NCI-H460 (cell line): Measurements from ENCODE around the gene RIMKLB. TPM values are rescaled to one million over a fixed set of nuclear protein-coding genes. Genes with fewer than 3 reads are reported as not detected.
"Not testable (repeated sequence)": the region's sequence is repeated elsewhere in the genome, so short reads cannot be mapped to it uniquely, and the experiment has no call there.

Source experiments
- DNase-seq: peaks from one replicate; pipeline ENCODE4 v3.0.0-alpha.2; 2016; ENCODE audit warnings: low read depth; ENCODE audit errors: extremely low read depth
- total RNA-seq: library from RNA; depleted of rRNA; stranded (reverse); fragments of >200 nt; shearing (Covaris generic); gene quantifications from 2 replicates; pipeline ENCODE4 v1.2.3, GENCODE V29; 2014

RIMKLB gene
- total RNA-seq, 1 experiment from 2014 or later = 15.1 TPM

DNA sequence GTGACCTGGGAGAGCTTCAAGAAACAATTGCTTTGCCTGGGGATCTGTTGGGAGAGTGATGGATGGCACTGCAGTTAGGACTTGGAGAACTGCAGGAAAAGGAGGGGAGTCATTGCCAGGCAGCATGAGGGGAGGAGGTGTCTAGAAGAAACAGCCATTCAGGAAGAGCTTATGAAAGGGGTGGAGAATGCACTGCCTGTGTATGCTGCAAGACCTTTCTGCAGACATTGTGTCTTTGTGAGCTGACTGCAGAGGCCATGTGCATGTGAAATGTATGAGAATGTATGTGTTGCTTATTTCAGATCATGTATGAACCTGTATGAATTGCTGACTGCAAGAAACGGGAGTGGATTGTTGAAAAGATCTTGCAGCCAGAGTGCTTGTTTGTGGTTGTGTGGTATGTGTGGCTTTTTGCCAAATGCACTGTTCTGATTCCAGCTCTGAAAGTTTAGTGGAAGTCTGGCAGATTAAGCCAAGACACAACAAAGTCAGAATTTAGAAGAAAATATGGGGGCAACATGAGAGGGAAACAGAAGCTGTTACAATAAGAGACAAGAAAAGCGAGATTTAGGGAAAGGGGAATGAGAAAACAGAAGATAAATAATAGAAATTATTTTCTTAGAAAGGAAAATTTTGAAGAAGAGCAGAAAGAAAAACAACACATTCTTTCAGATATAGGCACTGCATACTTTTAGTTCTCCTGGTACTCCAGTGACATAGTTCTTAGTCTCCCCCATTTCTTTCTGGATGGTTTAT, 9.8 kb upstream of the RIMKLB start:
- DNase-seq = peak; percentile 43

- DNase-seq = no peak
Measured at GRCh38 chr12:8689681-8690080, 8.1 kb upstream of the RIMKLB start.

GRCh38 chr12:8692573-8692972, 5.2 kb upstream of the RIMKLB start:
- DNase-seq = no peak

DNA sequence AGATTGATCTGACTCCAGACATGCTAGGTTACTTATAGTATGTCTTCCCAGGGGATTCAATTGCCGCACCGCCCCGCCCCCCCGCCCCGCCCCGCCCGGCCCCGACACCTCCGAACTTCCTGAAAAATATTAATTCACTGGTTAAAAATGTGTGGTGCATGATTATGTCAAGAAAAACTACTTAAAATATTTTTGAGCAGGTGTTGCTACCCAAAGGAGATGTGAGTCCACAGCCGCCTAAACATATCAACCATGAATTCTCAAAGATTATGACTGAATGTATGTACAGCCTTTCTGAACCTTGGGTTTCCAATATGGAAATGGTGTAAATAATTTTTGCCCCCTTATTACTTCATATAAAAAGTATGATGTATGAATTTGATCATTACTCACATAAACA, 2.7 kb upstream of the RIMKLB start:
- no peak for DNase-seq

- no peak for DNase-seq
Measured at GRCh38 chr12:8696442-8697090, 1.2 kb upstream of the RIMKLB start.

GRCh38 chr12:8697120-8697475, 693 bp upstream of the RIMKLB start:
- DNase-seq = no peak

DNA sequence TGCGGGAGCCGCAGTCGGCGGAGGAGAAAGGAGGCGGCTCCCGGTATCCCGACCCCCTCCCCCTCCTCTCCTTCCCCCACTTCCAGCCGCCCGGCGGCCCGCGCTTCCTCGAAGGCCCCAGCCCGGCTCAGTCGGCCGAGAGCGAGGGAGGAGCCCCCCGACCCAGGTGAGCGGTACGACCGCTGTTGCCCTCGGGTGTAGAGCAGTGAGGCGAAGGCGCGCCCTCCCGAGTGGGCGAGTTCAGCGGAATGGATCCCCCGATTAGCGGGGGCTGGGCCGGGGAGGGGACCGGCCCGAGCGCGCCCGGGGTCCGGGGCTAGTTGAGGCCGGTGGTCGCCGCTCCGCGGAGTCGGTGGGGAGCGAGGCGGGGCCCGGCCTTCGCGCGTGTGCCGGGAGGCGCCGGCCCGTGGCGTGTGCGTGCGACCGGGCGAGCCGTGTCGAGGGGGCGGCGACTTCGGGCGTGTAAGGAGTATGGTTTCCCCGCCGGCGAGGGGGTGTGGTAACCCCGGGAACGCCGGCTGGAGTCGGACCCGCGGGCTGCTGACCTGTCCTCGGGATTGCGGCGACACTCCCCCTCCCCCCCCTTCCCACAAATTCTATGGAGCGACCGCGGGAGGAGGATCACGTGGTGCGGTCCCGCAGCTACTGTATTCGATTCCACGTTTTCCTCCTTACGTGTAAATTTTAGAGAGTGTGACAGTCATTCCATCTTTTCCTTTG, 501 bp downstream of the RIMKLB start:
- DNase-seq = no peak

- DNase-seq = no peak
Measured at GRCh38 chr12:8698879-8699278, 1.1 kb downstream of the RIMKLB start.

GRCh38 chr12:8699714-8700113, 1.9 kb downstream of the RIMKLB start:
- no peak for DNase-seq

DNA sequence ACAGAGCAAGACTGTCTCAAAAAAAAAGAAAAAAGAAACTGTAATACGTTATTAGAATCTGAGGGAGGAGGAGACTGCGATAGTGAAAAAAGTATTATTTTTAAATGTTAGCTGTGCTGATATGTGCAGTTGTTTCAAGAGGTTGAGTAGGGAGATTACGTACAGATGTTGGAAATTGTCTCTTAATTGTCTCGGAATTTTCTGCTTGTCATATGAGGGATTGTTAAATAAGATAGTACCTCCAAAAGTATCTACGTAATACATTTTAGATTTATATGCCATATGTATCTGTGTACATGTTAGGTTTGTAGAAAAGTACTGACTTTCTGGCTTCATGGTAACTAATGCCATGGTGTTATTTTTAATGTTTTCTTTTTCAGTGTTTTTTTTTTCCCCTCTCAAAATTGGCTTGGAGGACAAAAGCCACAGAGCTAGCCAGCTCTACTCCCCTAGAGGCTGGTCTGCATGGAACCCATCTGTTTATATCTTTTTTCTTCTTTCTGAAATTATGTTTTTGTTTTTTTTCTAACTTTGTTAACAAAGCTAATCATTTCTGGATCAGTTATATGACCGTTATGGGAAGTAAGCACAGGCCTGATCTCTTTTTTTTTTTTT, 3.4 kb downstream of the RIMKLB start:
- no peak for DNase-seq

GRCh38 chr12:8702159-8702558, 4.4 kb downstream of the RIMKLB start:
- DNase-seq = no peak

GRCh38 chr12:8709124-8709830, 11.5 kb downstream of the RIMKLB start:
- DNase-seq = no peak

DNA sequence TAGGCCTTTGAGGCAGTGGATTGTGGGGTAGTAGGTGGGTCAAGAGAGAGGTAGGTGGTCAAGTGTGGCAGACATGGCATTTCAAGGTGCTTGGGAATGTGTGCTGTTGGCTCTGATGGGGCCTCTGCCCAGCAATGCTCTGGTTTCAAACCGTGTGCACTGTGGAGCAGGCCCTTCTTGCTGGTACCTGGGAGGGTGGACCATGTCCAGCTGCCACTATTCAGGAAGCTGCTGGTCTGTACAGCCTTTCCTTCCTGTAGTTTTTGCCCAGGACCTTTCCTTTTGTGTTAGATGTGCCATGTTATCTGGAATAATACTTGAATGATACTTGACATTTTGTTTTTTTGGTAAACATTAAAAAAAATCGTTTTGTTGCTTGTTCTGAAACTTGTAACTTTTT, 14.8 kb downstream of the RIMKLB start:
- DNase-seq = no peak

- no peak for DNase-seq
Measured at GRCh38 chr12:8722286-8722800, 24.6 kb downstream of the RIMKLB start.

GRCh38 chr12:8734873-8735381, 37.1 kb downstream of the RIMKLB start:
- DNase-seq = no peak

DNA sequence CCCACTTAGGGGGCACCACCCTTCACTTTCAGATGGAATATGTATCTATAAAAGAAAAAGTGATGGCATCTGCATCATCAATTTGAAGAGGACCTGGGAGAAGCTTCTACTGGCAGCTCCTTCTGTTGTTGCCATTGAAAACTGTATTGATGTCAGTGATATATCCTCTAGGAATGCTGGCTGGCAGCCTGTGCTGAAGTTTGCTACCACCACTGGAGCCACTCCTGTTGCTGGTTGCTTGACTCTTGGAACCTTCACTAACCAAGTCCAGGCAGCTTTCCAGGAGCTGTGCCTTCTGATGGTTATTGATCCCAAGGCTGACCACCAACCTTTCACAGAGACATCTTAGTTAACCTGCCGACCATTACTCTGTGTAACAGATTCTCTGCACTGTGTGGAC, 44.7 kb downstream of the RIMKLB start:
- DNase-seq = no peak

DNA sequence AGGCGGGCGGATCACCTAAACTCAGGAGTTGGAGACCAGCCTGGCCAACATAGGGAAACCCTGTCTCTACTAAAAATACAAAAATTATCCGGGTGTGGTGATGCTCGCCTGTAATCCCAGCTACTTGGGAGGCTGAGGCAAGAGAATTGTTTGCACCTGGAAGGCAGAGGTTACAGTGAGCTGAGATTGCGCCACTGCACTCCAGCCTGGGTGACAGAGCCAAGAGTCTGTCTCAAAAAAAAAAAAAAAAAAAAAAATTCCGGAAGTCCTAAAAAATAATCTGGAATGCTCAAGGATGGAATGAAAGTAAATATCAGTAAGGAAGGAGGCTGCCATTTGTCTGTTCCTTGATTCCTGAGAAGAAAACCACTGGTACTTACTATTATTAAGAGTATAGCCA, 45.3 kb downstream of the RIMKLB start:
- not testable (repeated sequence) for DNase-seq

DNA sequence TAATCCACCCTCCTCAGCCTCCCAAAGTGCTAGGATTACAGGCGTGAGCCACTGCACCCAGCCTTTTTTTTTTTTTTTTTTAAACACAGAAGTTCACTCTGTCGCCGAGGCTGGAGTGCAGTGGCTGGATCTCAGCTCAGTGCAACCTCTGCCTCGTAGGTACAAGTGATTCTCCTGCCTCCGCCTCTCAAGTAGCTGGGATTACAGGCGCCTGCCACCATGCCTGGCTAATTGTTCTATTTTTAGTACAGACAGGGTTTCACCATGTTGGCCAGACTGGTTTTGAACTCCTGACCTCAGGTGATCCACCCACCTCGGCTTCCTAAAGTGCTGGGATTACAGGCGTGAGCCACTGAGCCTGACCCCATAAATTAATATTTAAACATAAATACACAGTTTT, 47.8 kb downstream of the RIMKLB start:
- DNase-seq = not testable (repeated sequence)

- DNase-seq = no peak
Measured at GRCh38 chr12:8746046-8746445, 48.3 kb downstream of the RIMKLB start.

GRCh38 chr12:8760076-8760475, 62.3 kb downstream of the RIMKLB start:
- DNase-seq = not testable (repeated sequence)
